ENCODE data around the gene SPCS2. TPM values are rescaled to one million over a fixed set of nuclear protein-coding genes. Genes with fewer than 3 reads are reported as not detected.
"Not testable (repeated sequence)": the region's sequence is repeated elsewhere in the genome, so short reads cannot be mapped to it uniquely, and the experiment has no call there.

SPCS2 gene
- total and polyA plus RNA-seq, 8 donors: 160 to 231 (median 174) TPM

DNA sequence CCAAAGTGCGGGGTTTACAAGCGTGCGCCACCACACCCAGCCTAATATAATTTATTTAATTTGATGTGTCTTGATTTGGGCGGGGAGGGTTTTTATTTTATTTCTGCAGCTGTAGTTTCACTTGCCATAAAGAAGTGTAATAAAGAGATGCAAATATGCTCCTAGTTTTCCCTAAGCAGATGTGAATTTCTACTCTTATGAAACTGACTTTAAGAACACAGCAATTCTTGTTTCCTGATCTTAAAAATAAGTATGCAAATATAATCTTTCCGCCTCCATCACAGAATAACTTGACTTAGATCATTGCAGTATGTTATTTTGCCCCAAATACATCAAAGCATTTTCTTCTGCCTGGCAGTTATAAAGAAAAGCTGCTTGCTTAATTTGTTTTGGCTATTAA, 4.4 kb downstream of the SPCS2 start:
- Histone ChIP-seq H3K9me3 (no peaks in the 10 kb centered on the region), H3K4me3 (no peak overlapping the region), H3K36me3 (peaks cover 0 to 8% of the 10 kb centered on the region in 2 donors), H3K27me3 (no peaks in the 10 kb centered on the region), H3K4me1 (peaks cover 21 to 68% of the 10 kb centered on the region in 2 donors), H3K27ac (no peak overlapping the region)
- intact Hi-C loops (cut with DNase I): no loop called here
- no peak for DNase-seq
- no peak for ATAC-seq
- TF ChIP-seq, protein P1, sequence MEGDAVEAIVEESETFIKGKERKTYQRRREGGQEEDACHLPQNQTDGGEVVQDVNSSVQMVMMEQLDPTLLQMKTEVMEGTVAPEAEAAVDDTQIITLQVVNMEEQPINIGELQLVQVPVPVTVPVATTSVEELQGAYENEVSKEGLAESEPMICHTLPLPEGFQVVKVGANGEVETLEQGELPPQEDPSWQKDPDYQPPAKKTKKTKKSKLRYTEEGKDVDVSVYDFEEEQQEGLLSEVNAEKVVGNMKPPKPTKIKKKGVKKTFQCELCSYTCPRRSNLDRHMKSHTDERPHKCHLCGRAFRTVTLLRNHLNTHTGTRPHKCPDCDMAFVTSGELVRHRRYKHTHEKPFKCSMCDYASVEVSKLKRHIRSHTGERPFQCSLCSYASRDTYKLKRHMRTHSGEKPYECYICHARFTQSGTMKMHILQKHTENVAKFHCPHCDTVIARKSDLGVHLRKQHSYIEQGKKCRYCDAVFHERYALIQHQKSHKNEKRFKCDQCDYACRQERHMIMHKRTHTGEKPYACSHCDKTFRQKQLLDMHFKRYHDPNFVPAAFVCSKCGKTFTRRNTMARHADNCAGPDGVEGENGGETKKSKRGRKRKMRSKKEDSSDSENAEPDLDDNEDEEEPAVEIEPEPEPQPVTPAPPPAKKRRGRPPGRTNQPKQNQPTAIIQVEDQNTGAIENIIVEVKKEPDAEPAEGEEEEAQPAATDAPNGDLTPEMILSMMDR (IDR thresholded peaks at IDR 0.05): no peak

DNA sequence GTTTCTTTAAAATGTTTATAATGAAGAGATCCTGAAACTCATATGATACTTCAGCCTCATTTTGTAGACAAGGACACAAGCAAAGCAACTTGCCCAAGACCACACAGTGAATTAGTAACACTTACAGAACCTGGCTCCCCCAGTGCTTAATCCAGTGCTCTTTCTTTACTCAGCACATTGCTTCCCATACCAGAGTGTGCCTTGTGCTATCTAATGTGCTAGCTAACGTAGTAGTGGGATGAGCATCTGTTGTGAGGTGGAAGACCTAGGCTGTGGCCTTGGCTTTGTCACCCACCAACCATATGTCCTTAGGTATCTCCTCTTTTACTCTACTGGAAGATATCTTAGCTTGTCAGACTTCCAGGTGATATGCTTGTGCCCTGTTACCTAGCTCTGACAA, 5.1 kb downstream of the SPCS2 start:
- DNase-seq (no peak), ATAC-seq (no peak)
- intact Hi-C loops (cut with DNase I): no loop called here
- TF ChIP-seq, protein P1 (IDR thresholded peaks at IDR 0.05): no peak
- Histone ChIP-seq H3K9me3 (no peaks in the 10 kb centered on the region), H3K27me3 (no peaks in the 10 kb centered on the region), H3K4me3 (no peak overlapping the region), H3K4me1 (peaks cover 21 to 69% of the 10 kb centered on the region in 2 donors), H3K27ac (no peak overlapping the region), H3K36me3 (peaks cover 0 to 8% of the 10 kb centered on the region in 2 donors)

DNA sequence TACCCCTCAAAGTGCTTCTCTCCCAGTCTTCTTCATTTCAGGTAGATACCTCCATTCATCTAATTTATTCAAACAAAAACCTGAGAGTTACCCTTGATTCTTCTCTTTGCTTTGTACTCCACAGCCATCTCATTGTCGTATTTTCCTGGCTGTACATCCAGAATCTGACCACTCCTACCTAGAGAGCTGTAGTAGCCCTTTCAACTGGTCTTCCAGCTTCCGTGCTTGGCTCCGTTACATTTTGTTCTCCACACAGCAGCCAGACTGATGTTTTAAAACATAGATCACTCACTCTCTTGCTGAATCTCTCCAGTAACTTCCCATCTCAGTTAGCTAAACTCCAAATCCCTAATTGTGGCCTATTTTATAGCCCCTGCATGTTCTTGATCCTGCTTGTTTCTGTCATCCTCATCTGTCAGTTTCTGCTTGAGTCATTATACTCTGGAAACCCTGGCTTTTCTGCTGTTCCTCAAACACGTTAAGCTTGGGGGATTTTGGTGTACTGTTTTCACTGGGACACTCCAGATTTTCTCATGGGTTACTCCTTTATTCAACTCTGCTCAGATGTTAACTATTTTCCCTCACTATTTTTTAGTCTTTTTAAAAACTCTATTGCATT, 7.4 kb downstream of the SPCS2 start:
- H3K27ac ChIP-seq: no peak overlapping the region
- intact Hi-C loops (cut with DNase I): no loop called here

DNA sequence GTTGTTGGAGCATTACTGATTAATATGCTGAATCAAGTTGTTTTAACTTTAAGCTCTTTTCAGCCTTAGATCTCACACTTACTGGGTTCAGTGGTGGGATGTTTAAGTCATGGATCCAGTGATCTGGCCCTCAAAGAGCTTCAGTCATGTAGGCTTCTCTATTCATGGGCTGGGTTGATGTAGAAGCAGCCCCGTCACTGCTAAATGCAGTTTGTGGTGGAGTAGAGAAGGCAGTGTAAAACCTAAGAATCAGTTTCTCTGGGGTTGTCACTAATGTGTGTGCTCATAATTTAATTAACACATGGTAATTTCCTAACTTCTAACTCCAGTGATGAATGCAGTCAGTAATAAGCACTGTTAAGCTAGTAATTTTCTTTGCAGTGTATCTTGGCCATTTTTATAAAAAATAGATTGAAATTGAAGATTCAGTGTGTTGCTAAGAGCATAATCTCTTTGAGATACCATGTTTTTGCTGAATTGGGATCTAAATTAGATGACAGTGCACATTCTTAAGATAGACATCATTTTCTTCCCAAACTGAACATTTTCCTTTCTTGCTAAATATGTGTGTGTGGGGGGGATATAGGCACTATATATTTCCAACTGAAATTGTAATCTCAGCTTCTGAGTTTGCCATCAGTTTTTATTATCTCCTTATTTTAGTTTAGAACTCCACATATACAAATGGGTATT, 9.0 kb downstream of the SPCS2 start:
- DNase-seq (no peak), ATAC-seq (no peak)
- Histone ChIP-seq H3K27me3 (no peaks in the 10 kb centered on the region), H3K27ac (no peak overlapping the region), H3K4me1 (peaks cover 12 to 50% of the 10 kb centered on the region in 2 donors), H3K4me3 (no peak overlapping the region), H3K36me3 (peaks cover 0 to 9% of the 10 kb centered on the region in 2 donors), H3K9me3 (no peaks in the 10 kb centered on the region)
- intact Hi-C loops (cut with DNase I): no loop called here
- TF ChIP-seq, protein P1 (IDR thresholded peaks at IDR 0.05): no peak

More for the DNA sequence above, 7.4 kb downstream of the SPCS2 start:
- no peak overlapping the region for H3K4me3 ChIP-seq
- H3K36me3 ChIP-seq: peaks cover 0 to 15% of the 10 kb centered on the region in 2 donors
- peaks cover 12 to 60% of the 10 kb centered on the region in 2 donors for H3K4me1 ChIP-seq
- no peaks in the 10 kb centered on the region for H3K9me3 ChIP-seq
- TF ChIP-seq, protein P1 (IDR thresholded peaks at IDR 0.05): no peak
- ATAC-seq: no peak
- H3K27me3 ChIP-seq: no peaks in the 10 kb centered on the region
- no peak for DNase-seq

DNA sequence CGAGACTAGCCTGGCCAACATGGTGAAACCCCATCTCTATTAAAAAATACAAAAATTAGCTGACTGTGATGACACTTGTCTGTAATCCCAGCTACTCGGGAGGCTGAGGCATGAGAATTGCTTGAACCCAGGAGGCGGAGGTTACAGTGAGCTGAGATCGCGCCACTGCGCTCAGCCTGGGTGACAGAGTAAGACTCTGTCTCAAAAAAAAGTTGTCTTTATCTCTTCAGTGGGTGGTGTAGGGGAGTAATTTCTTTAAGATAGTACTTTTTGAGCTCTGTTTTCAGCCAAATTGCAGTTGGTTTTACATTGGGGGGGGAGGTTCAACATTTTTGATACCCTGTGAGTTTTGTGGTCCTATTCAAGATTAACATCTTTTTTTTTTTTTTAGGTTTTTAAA, 11.1 kb downstream of the SPCS2 start:
- H3K4me3 ChIP-seq; H3K27ac ChIP-seq; H3K9me3 ChIP-seq; ATAC-seq; H3K36me3 ChIP-seq; intact Hi-C loops (cut with DNase I); H3K27me3 ChIP-seq; DNase-seq: not testable (repeated sequence)
- peaks cover 12 to 43% of the 10 kb centered on the region in 2 donors for H3K4me1 ChIP-seq

Data from left lung (tissue), 10 donors.